NK-92 treated with Interleukin-12 subunit alpha and Interleukin-12 subunit beta, amount 100 ng/mL, for 24 hours (cell line): ENCODE data around the gene SLC36A3.
"Not testable (repeated sequence)": the region's sequence is repeated elsewhere in the genome, so short reads cannot be mapped to it uniquely, and the experiment has no call there.

ENCODE experiments used
- DNase-seq: peaks from one replicate; lab custom pipeline; 2025; lab: John Stamatoyannopoulos, UW

SLC36A3 gene

DNA sequence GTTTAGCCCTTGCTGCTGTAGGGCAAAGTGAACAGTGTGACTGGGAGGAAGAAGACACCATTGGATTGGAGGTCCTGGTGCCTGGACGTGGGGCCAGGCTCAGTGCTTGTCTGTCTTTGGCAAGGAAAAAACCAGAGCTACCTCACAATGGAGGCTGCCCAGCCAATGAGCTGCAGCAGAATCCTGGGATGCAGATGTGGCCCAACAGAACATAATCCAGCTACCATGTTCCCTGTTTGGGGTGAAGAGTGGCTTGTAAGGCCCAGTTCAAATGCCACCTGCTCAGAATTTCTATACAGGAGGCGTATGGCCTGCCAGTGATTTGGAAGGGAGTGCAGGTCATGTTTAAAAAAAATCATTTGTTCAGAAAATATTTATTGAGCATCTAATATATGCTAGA is at the start of gene SLC36A3:
TSS of gene SLC36A3 (minus strand) at position 101 of the 400 bp plus-strand sequence. CDS start 412 bp downstream, outside the sequence.
- no peak for DNase-seq

DNA sequence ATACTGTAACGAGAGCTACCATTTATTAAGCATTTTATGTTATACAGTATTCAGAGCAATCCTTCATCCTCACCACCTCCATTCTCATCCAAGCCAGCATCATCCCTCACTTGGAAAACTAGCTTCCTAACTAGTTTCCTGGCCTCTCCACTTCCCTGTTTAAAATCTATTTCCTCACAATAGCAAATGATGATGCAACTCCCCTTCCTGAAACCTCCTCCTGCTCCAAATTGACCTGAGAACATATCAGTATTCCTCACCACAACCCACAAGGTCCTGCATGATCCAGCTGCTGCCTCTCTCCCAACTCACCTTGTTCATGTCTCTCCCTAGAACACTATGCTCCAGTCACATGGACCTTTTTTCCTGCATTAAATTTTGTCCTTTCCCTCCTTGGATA is 48.1 kb upstream of the SLC36A3 start:
- DNase-seq = no peak

DNA sequence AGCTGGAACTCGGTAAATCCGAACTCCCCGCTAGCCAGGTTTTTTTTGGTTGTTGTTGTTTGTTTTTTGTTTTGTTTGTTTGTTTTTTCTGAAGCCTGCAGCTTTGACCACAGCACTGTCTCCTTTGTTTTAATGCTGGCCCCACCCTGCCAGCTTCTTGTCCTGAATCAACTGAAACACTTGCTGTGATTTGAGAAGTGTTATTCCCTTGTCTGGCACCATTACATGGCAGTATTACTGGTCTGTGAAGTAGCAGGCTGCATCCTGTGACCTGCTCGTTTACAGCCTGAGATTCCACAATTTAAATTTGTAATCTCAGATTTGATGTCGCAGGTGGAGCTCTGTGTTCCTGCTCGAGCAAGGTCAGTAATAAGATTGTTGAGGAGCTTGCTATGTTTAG is 45.2 kb upstream of the SLC36A3 start:
- no peak for DNase-seq

DNA sequence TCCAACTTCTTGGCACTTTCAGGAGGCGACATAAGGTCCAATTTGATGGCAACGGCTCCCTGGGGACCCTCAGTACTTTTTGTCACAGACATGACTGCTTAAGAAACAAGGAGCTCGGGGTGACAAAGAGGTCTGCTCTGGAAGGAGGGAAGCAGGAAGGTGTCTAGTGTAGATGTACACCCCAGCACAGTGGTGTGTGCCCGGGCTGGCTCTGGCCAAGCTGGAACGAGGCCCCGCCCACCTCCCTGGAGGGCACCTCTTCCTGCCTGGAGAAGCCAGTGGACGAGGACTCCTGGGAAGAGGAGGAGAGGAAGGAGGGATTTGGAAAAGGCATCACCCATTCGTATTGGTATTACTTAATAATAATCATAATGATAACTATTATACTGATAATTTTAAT is 43.8 kb upstream of the SLC36A3 start, which contains the start of gene SLC36A2:
TSS of gene SLC36A2 (minus strand) at position 191 of the 400 bp plus-strand sequence. CDS start at position 92, 99 bp downstream.
- no peak for DNase-seq

DNA sequence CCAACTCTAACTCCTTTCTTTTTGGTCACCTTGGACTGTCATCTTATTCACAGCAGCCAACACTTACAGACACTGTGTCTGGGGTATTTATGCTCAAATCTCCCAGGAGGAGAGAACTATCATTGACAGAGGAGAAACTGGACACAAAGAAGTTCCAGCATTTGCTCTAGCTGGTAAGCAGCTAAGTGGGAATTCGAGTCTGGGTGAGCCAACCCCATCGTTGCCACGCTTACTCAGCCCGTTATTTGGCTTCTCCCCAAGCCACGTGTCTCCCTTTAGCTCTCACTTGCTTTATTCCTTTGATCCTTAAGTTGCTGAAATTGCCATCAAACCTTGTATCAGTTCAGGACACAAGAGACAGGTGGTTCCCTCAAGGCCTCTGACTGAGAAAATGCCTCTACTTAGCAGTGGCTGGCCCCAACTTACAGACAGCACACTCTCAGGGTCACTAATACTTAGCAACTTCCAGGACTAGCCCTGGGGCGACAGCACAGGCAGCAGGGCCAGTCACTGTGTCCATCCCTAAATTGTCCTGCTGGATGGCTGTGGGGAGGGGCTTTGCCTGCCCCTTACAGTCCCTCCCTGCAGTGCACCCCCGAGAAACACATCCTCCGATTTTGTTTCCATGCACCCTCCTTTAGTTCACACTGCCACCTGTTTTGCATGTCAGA is 42.4 kb upstream of the SLC36A3 start:
- no peak for DNase-seq

DNA sequence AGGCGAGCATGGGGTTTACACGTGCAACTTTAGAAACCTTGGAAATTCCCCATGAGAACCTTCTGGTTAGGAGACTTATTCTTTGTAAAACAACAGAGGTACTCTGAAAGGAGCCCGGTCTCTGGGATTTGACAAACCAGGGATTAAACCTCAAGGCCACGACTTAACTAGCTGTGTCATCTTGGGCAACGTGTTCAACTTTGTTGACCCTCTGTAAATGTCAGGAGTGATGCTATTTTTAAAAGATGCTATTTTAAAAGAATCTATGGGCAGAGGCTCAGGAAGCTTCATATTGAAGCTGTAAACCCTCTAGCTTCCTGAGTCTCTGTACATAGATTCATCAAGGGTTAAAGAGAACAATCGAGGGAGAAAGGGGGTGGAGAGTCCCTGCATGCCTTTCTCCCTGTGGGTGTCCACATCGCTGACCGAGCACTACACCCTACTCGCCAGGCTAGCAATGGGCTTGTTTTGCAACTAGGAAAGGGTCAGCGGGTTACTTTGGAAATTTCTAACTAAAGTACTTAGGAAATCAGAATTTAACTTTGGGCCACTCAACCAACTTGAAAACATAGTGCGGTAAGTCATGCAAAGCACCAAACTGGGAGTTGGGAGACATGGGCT is 41.7 kb upstream of the SLC36A3 start:
- no peak for DNase-seq

DNA sequence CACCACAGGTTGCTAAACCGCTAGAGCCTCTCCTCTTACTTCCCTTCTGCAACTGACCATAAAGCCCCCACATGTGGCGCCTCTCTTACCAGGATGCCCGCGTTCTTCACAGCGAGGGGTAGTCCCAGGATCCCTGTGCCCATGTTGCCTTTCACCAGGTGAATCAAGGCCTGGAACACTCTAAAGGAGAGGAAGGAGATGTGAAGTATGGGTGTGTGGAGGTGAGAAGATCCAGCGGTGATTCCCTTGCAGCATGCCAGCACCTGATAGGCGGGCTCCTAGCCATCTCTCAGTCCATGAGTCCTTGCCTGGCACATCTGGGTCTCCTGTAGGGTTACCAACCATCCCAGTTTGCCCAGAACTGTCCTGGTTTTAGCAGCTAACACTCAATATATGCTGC is 40.5 kb upstream of the SLC36A3 start:
- DNase-seq = no peak

DNA sequence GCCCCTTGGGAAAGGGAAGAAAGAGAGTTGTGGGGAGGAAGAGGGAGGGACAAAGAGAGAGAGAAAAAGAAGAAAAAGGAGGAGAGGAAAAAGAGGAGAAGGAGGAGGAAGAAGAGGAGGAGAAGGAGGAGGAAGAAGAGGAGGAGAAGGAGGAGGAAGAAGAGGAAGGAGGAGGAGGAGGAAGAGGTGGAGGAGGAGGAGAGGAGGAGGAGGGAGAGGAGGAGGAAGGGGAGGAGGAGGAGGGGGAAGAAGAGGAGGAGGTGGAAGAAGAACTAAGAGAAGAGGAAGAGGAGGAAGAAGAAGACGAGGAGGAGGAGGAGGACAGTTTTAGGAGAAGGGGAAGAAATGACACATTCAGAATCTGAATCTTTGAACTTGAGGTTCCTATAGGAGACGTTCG is 36.4 kb upstream of the SLC36A3 start:
- DNase-seq = no peak

DNA sequence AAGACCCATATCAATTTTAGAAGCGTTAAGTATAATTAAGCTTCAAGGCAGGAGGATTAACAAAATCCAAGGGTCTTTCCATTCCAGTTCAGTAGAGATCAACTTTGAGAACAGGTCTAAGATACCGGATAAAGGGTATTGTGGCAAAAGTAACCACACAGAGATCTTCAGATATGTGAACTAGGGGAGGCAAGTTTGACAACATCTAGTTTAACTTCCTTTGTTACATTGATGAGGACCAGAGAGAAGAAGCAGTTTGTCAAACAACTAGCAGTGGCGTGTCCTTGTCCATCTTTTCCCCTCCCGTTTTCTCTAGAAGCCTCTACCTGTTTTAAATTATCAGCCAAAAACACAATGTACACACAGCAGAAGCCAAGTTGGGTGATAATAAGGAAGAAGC is 35.2 kb upstream of the SLC36A3 start:
- DNase-seq = no peak

DNA sequence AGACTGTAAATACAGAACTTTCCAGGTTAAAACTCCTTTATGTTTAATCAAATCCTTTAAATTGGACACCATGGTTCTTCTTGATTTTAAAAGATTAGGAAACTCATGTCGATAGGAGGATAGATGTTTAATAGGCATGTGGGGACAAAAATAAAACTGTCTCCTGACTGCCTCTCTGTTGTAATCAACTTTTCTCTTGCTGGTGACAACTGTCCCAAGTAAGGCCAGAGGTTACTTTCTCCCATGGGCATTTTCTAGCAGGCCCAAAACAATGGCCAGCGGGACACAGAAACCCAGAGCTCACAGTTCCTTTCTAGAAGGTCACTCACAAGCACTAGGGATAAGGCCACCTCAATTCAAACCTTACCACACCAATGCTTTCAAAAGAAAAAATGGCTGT is 29.3 kb upstream of the SLC36A3 start:
- no peak for DNase-seq

DNA sequence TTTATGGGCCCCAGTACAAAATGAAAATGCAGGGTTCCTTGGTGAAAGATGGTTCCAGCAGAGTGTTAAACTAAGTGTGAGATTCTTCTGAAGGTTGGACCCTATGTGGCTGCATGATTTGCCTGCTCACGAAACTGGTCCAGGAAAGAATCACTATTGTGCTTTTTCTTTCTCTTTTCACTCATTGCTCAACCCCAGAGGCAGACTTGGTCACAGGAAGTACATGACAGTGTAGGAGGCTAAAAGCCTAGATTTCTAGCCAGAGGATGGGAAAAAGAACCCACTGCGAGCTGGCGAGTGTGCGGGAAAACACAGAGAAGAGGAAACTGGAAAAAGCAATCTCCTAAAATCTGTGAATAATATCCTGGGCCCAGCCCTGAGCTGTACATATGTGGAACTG is 25.2 kb upstream of the SLC36A3 start:
- DNase-seq = no peak

DNA sequence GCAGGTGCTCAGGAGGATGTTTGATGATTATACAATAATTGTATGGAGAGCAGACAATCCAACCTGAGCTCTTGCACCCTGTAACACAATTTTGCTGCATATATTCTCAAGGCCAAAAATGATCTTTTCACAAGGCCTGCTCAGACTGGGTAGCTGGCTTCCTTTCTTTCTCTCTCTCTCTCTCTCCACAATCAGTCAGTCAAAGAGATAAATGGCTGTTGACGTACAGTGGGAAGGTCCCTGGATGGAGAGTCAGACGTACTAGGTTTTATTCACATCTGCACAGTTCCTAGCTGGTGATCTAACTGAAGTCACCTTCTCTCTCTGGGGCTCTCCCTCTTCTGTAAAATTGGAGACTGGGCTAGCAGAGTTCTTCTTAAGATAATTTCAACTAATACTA is 24.0 kb upstream of the SLC36A3 start:
- DNase-seq = no peak

DNA sequence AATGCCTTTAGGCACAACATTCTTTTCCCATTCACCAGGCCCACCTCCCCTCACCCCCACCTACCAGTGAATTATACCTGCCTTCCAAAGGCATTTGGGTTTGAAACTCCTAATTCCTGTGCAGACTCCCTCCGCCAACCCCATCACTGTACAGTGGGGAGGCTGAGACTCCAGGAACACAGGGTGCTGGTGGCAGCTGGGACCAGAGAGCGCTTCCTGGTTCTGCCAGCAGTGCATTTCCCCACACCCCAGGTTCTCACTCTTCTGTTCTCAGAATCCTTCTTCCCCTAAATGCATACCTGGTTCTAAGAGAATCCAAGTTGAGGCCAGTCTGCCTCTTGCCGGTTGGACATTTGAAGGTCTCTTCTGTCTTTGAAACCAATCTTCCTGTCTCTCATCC is 22.7 kb upstream of the SLC36A3 start:
- DNase-seq = no peak

DNA sequence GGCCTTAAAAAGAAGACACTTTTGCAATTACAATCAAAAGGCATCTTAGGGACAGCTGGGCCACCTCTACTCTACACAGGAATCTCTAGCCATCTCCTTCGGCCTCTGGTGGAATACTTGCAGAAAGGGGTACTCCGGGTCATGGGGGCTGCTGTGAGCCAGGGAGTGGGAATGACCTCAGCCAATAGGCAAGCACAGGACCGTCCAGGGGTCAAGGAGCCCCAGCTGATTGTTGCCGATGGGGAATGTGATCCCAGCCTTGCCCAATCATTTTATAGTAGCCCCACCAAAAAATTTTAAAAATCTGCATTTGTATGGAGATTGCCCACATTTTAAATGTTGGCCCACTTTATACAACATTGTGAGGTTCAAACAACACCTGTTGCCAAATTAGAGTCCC is 16.9 kb upstream of the SLC36A3 start:
- no peak for DNase-seq

DNA sequence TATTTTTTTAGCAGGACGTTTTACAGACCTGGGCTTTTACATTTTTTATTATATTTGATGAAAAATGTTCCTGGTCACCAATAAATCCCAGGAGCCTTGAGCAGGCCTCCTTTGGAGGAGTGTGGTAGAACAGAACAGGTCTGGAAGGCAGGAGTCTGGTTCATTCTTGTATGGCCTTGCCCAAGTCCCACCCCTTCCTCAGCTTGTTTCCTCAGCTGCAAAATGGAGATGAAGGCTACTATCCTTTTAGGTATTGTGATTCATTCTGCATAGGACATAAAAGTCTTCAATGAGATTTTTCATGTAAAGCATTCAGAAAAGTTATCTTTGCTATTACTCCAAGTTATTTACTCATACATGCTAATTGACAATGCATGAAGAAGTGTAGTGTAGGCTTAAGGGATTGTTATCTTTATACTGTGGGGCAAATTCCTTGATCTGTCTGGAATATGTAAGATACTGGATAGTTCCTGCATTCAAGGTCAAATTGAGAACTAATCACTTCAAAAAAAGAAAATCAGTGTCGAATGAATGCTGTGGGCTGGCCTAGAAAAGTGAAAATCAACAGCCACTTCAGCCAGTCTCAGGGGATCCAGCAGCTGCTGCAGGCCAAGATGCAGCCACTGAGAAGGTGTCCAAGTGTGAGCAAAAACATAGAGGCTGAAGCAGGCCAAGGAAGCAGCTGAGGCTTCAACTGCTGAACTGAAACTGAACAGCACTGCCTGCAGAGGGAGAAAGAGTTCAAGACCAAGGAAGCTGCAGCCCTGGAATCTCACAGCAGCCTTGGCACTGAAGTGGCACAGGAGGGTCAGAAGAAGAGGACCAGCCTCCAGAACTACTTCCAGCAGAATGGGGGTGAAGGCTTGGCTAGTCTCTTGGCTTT is 15.5 kb upstream of the SLC36A3 start:
- no peak for DNase-seq

DNA sequence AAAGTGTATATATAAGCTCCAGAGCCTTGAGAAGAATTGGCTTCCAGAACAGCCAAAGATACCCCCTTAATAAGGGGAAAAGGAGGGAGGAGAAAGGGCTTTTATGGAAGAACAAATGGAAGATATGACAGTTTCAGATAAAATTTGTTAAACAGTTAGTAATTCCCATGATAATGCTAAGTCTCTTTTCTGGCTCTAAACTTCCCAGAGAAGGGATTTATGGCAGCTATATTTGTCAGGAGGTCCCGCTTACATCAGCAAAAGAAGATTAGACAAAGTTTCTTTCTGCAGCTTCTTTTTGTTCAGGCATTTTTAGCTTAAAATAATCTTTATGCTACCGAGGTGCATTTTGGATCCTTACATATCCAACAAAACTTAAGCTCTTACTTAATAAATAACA is 14.3 kb upstream of the SLC36A3 start:
- DNase-seq = no peak

DNA sequence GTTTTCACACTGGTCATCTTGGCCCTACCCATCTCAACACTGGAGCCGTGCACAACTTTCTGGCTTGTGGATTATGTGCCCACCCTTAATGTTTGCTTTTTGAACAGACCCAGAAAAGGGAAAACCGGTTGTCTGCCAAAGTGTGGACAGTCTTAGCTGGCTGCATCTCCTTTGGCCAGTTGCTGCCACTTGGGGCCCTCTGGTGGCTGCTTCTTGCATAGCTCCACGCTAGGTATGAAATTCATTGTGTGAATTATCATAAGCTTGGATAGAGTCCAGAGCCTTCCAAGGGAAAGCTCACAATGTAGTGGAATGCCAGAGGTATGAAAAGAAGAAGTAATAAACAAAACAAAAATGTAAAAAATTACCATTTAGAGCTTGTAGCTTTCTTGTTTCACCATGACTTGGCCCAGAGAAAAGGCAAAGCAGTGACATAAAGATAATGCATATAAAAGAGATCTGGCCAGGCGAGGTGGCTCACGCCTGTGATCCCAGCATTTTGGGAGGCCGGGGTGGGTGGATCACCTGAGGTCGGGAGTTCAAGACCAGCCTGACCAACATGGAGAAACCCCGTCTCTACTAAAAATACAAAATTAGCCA is 12.5 kb upstream of the SLC36A3 start:
- peak; percentile 22 for DNase-seq

DNA sequence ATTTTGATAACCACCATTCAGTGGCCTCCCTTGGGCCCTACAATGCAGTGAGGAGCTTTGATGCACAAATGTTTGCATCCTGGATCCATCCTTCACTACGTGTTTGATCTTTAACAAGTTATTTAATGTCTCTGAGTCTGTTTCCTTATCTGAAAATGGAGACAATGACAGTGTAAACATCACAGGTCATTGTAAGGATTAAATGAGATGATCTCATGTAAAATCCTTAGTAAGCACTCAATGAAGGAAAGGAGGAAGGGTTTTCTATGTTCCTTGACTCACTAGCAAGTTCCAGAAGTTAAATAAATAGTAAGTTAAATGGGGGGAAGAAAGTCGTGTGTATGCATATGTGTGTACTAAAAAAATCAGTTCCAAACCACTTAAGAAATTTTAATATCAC is 9.8 kb upstream of the SLC36A3 start:
- DNase-seq = no peak

DNA sequence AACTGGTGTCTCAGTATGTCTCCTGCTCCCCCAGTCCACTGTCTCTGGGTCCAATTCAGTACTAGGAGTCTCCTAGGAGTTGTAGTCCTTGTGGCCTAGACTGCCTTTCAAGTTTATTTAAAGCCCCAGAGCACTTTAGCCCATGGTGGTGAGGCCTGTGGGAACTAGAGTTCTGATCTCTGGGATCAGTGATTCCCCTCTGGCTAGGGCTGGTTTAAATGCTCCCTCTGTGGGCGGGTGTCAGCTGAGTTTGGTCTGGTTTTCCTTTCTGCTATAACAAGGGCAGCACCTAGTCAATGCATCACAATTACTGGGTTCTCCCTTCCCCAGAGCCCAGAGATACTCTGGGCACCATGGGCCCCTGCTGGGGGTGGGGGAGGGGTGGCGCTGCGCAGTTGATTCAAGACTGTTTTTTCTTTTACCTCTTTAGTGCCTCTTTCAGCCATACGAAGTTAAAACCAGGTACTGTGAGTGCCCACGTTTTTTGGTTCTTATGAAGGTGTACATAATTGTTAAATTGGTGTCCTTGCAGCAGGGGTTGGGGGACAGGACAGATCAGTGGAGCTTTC is 9.3 kb upstream of the SLC36A3 start:
- DNase-seq = no peak

DNA sequence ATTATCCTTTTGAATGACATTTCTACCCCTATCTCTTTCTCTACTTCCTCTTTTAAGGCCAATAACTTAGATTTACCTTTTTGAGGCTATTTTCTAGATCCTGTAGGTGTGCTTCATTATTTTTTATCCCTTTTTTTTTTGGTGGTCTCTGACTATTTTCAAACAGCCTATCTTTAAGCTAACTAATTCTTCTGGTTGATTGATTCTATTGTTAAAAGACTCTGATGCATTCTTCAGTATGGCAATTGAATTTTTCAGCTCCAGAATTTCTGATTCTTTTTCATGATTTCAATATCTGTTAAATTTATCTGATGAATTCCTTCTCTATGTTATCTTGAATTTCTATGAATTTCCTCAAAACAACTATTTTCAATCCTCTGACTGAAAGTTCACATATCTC is 7.4 kb upstream of the SLC36A3 start:
- no peak for DNase-seq

DNA sequence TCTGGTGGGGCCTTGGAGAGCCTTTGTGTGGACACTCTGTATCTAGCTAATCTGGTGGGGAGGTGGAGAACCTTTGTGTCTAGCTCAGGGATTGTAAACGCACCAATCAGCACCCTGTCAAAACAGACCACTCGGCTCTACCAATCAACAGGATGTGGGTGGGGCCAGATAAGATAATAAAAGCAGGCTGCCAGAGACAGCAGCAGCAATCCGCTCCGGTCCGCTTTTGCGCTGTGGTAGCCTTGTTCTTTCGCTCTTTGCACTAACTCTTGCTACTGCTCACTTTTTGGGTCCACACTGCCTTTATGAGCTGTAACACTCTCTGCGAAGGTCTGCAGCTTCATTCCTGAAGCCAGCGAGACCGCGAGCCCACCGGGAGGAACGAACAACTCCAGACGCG is 6.3 kb upstream of the SLC36A3 start:
- not testable (repeated sequence) for DNase-seq

DNA sequence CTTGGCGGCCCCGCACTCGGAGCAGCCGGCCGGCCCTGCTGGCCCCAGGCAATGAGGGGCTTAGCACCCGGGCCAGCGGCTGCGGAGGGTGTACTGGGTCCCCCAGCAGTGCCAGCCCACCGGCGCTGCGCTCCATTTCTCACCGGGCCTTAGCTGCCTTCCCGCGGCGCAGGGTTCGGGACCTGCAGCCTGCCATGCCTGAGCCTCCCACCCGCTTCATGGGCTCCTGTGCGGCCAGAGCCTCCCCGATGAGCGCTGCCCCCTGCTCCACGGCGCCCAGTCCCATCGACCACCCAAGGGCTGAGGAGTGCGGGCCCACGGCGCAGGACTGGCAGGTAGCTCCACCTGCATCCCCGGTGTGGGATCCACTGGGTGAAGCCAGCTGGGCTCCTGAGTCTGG is 5.7 kb upstream of the SLC36A3 start:
- not testable (repeated sequence) for DNase-seq
